ENCODE results near the gene TNN.
"Not testable (repeated sequence)": the region's sequence is repeated elsewhere in the genome, so short reads cannot be mapped to it uniquely, and the experiment has no call there.

Gene TNN

GRCh38 chr1:175108331-175108820, 40.7 kb downstream of the TNN start:
- DNase-seq (ENCODE audit: low read depth in 1 of 2, low spot score in 1 of 2): not testable (repeated sequence)

- no peak for DNase-seq (ENCODE audit: low read depth in 1 of 2, low spot score in 1 of 2)
Observed at GRCh38 chr1:175114996-175115395, 47.4 kb downstream of the TNN start.

- DNase-seq (ENCODE audit: low read depth in 1 of 2, low spot score in 1 of 2): no peak
Observed at GRCh38 chr1:175116210-175116798, 48.7 kb downstream of the TNN start.

GRCh38 chr1:175116903-175117302, 49.3 kb downstream of the TNN start:
- DNase-seq (ENCODE audit: low read depth in 1 of 2, low spot score in 1 of 2): no peak

- no peak for DNase-seq (ENCODE audit: low read depth in 1 of 2, low spot score in 1 of 2)
Observed at GRCh38 chr1:175118375-175119367, 51.0 kb downstream of the TNN start.

- no peak for DNase-seq (ENCODE audit: low read depth in 1 of 2, low spot score in 1 of 2)
Observed at GRCh38 chr1:175120511-175120910, 52.9 kb downstream of the TNN start.

GRCh38 chr1:175124861-175125260, 57.2 kb downstream of the TNN start:
- DNase-seq (ENCODE audit: low read depth in 1 of 2, low spot score in 1 of 2): no peak

GRCh38 chr1:175126347-175126746, 58.7 kb downstream of the TNN start:
- no peak for DNase-seq (ENCODE audit: low read depth in 1 of 2, low spot score in 1 of 2)

GRCh38 chr1:175127565-175127964, 59.9 kb downstream of the TNN start:
- no peak for DNase-seq (ENCODE audit: low read depth in 1 of 2, low spot score in 1 of 2)

GRCh38 chr1:175128523-175128922, 60.9 kb downstream of the TNN start:
- no peak for DNase-seq (ENCODE audit: low read depth in 1 of 2, low spot score in 1 of 2)

- DNase-seq (ENCODE audit: low read depth in 1 of 2, low spot score in 1 of 2): no peak
Observed at GRCh38 chr1:175129182-175129581, 61.5 kb downstream of the TNN start.

- no peak for DNase-seq (ENCODE audit: low read depth in 1 of 2, low spot score in 1 of 2)
Observed at GRCh38 chr1:175129644-175129996, 62.0 kb downstream of the TNN start.

GRCh38 chr1:175129997-175130648, 62.5 kb downstream of the TNN start:
- no peak for DNase-seq (ENCODE audit: low read depth in 1 of 2, low spot score in 1 of 2)

GRCh38 chr1:175130649-175131045, 63.0 kb downstream of the TNN start:
- no peak for DNase-seq (ENCODE audit: low read depth in 1 of 2, low spot score in 1 of 2)

GRCh38 chr1:175131095-175131494, 63.5 kb downstream of the TNN start:
- DNase-seq (ENCODE audit: low read depth in 1 of 2, low spot score in 1 of 2): no peak

- DNase-seq (ENCODE audit: low read depth in 1 of 2, low spot score in 1 of 2): no peak
Observed at GRCh38 chr1:175132436-175132835, 64.8 kb downstream of the TNN start.

- DNase-seq (ENCODE audit: low read depth in 1 of 2, low spot score in 1 of 2): no peak
Observed at GRCh38 chr1:175133673-175134435, 66.2 kb downstream of the TNN start.

- DNase-seq (ENCODE audit: low read depth in 1 of 2, low spot score in 1 of 2): no peak
Observed at GRCh38 chr1:175134500-175134899, 66.9 kb downstream of the TNN start.

GRCh38 chr1:175136246-175136645, 68.6 kb downstream of the TNN start:
- no peak for DNase-seq (ENCODE audit: low read depth in 1 of 2, low spot score in 1 of 2)

- no peak for DNase-seq (ENCODE audit: low read depth in 1 of 2, low spot score in 1 of 2)
Observed at GRCh38 chr1:175137369-175137768, 69.7 kb downstream of the TNN start.

GRCh38 chr1:175138579-175138978, 70.9 kb downstream of the TNN start:
- no peak for DNase-seq (ENCODE audit: low read depth in 1 of 2, low spot score in 1 of 2)
